PC-9 (cell line): ENCODE data around the gene SOX21.

Source experiments
- CTCF ChIP-seq: fragments of 200-600 bp; sonication (generic); conservative IDR thresholded peaks from 2 replicates; pipeline ENCODE4 v1.6.1; 2017; ENCODE audit warnings: mixed run types, antibody characterized with exemption, mild to moderate bottlenecking, moderate library complexity
- EZH2 ChIP-seq: fragments of 200-600 bp; sonication (generic); IDR thresholded peaks from 2 replicates; pipeline ENCODE4 v1.8.0; 2017; ENCODE audit warnings: antibody characterized with exemption, low read depth

GRCh38 chr13:94703721-94704314, 8.5 kb downstream of the SOX21 start:
- TF ChIP-seq CTCF (no peak), EZH2 (no peak)
